Activated CD4-positive, alpha-beta T cell treated with anti-CD3 and anti-CD28 coated beads, Interleukin-2, amount 50 U/mL, for 16 hours (primary cell): ENCODE results near the gene G6PC1.

ENCODE experiments used
- DNase-seq: peaks from one replicate; pipeline ENCODE4 v3.0.0-alpha.2; 2020

The G6PC1 gene

DNA sequence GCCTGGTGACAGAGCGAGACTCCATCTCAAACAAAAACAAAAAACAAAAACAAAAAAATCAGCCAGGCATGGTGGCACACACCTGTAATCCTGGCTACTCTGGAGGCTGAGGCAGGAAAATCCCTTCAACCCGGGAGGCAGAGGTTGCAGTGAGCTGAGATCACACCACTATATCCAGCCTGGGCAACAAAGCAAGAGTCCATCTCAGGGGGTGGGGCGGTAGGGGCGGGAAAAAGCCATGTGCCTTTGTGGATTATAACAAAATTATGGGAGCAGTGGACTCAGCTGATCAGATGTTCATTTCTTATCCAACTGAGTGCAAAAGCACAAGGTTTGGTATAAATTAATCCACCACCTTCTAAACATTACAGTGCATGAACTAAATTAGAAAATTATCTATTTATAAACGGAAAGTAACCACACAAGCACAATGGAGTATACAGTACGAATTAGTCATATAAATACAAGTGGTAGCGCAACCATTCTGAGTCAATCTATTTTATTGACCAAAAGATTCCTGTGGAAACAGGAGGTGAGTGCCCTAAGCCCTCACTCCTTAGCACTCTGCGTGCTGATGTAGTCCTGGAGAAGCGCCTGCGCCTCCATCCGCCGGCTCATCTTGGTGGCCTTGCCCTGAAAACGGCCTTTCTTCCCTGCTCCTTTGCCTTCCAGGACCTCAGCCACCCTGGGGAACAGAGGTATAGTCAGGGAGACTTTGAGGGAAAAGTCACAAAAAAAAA lies 49.6 kb downstream of the G6PC1 start:
- DNase-seq, result no peak
